Stomach (tissue), 9 donors: ENCODE data around the gene AVEN. TPM values are rescaled to one million over a fixed set of nuclear protein-coding genes. Genes with fewer than 3 reads are reported as not detected.

ENCODE experiments used
- DNase-seq, 2 donors: peaks; one replicate each; pipeline versions ENCODE4 v3.0.0 to v3.0.0-alpha.2; 2013 to 2019
- H3K27ac ChIP-seq, 5 donors: fragments of 200-600 bp in 4 of 5; sonication (generic) in 4 of 5; one replicate each; pipeline ENCODE4 v1.5.1; 2013 to 2019; ENCODE audit warnings: mild to moderate bottlenecking in 1 of 5, moderate library complexity in 1 of 5
- H3K27me3 ChIP-seq, 3 donors: fragments of 200-600 bp; sonication (generic); one replicate each; pipeline ENCODE4 v1.5.1; 2017 to 2019; ENCODE audit warnings: mixed run types in 1 of 3
- H3K36me3 ChIP-seq, 4 donors: fragments of 200-600 bp; sonication (generic); 1 replicate in 3 of 4; 2 replicates in 1 of 4; pipeline ENCODE4 v1.5.1; 2016 to 2019
- H3K4me1 ChIP-seq, 4 donors: fragments of 200-600 bp; sonication (generic); one replicate each; pipeline ENCODE4 v1.5.1; 2016 to 2019
- H3K4me3 ChIP-seq, 4 donors: fragments of 200-600 bp; sonication (generic) in 3 of 4; one replicate each; pipeline ENCODE4 v1.5.1; 2016 to 2019; ENCODE audit warnings: mild to moderate bottlenecking in 1 of 4
- H3K9me3 ChIP-seq, 4 donors: fragments of 200-600 bp; sonication (generic); one replicate each; pipeline ENCODE4 v1.5.1; 2016 to 2019
- CTCF ChIP-seq, 7 experiments: fragments of 450-650 bp in 4 of 7; fragments of 200-600 bp in 3 of 7; sonication (generic) in 3 of 7; IDR thresholded peaks; one replicate each; pipeline ENCODE4 v1.5.1; 2016 to 2019; ENCODE audit warnings: antibody characterized with exemption in 7 of 7, control low read depth in 2 of 7, mild to moderate bottlenecking in 1 of 7
- EP300 ChIP-seq: sonication (generic); formaldehyde crosslinking; IDR thresholded peaks from one replicate; pipeline ENCODE4 v1.6.1; 2017; ENCODE audit warnings: antibody characterized with exemption
- POLR2A ChIP-seq, 4 donors: fragments of 450-650 bp; IDR thresholded peaks; one replicate each; pipeline ENCODE4 v1.6.1; 2016; ENCODE audit warnings: antibody characterized with exemption in 4 of 4, control low read depth in 2 of 4, mild to moderate bottlenecking in 1 of 4, moderate library complexity in 1 of 4
- POLR2AphosphoS5 ChIP-seq, 3 donors: sonication (generic); formaldehyde crosslinking; IDR thresholded peaks; one replicate each; pipeline ENCODE4 v1.6.1; 2016; ENCODE audit warnings: antibody characterized with exemption in 3 of 3
- WGBS, 5 donors: extraction: QIAGEN DNeasy Blood & Tissue Kit in 3 of 5; methylation state at CpG; one replicate each; pipeline versions ENCODE4 v1.1.5 to v1.1.7; 2013 to 2018; 5-methylcytosine and 5-hydroxymethylcytosine counted together
- intact Hi-C: fragments of 100-400 bp; cut with DNase I; formaldehyde crosslinking; loops from one replicate; pipeline ENCODE4 v1.15.1; 2023; ENCODE audit warnings: low total_unique reads
- polyA plus RNA-seq, 3 donors: library from polyadenylated mRNA; stranded (reverse); fragments of 200-250 nt; gene quantifications; one replicate each; pipeline ENCODE4 v1.2.3, GENCODE V29; 2013
- total RNA-seq, 5 donors: library from RNA; depleted of rRNA; stranded (reverse); fragments of >200 nt; gene quantifications; one replicate each; pipeline versions ENCODE4 v1.1.0 to v1.2.3, GENCODE V29; 2014 to 2016
- donor health status: healthy with polysubstance abuse.
- donor health status: Bipolar disorder and iron deficiency.
- donor health status: healthy.

The AVEN gene
- total and polyA plus RNA-seq, 8 donors = 8.6 to 89.8 (median 14.4) TPM; not detected in 1

- H3K27ac ChIP-seq = no peak overlapping the region
- H3K4me1 ChIP-seq = peaks cover 0 to 8% (median 0%) of the 10 kb centered on the region in 4 donors
- TF ChIP-seq CTCF (IDR thresholded peaks at IDR 0.05) = no peak
- no peak overlapping the region for H3K4me3 ChIP-seq
- DNase-seq = no peak
- no peaks in the 10 kb centered on the region for H3K27me3 ChIP-seq
- 71 to 100% (median 81%) methylated on average over 2 of the region's 2 CpGs for WGBS, 5 donors
- no peaks in the 10 kb centered on the region for H3K36me3 ChIP-seq
- intact Hi-C loops = no loop called here
- H3K9me3 ChIP-seq = no peaks in the 10 kb centered on the region
Measured at GRCh38 chr15:34014556-34014955, 24.4 kb downstream of the AVEN start.

- H3K4me3 ChIP-seq = no peak overlapping the region
- intact Hi-C loops = no loop called here
- no peak for DNase-seq
- no peaks in the 10 kb centered on the region for H3K27me3 ChIP-seq
- no peaks in the 10 kb centered on the region for H3K9me3 ChIP-seq
- 89 to 98% (median 96%) methylated on average over 9 of the region's 9 CpGs for WGBS, 5 donors
- H3K36me3 ChIP-seq = no peaks in the 10 kb centered on the region
- no peak overlapping the region for H3K27ac ChIP-seq
- H3K4me1 ChIP-seq = peaks cover 0 to 8% (median 0%) of the 10 kb centered on the region in 4 donors
- no peak for TF ChIP-seq CTCF (IDR thresholded peaks at IDR 0.05)
Measured at GRCh38 chr15:34013746-34014145, 25.3 kb downstream of the AVEN start.

- Histone ChIP-seq H3K27me3 (no peaks in the 10 kb centered on the region), H3K4me1 (peaks cover 0 to 8% (median 0%) of the 10 kb centered on the region in 4 donors), H3K27ac (no peak overlapping the region), H3K9me3 (no peaks in the 10 kb centered on the region), H3K4me3 (no peak overlapping the region), H3K36me3 (no peaks in the 10 kb centered on the region)
- WGBS, 5 donors = 82 to 92% (median 85%) methylated on average over 4 of the region's 4 CpGs
- TF ChIP-seq POLR2A (IDR thresholded peaks at IDR 0.05) (no peak), CTCF (IDR thresholded peaks at IDR 0.05) (no peak), EP300 (no peak), POLR2AphosphoS5 (IDR thresholded peaks at IDR 0.05) (no peak)
- DNase-seq = no peak
- intact Hi-C loops = no loop called here
Measured at GRCh38 chr15:34012461-34013028, 26.5 kb downstream of the AVEN start.

GRCh38 chr15:34011481-34011880 lies 27.5 kb downstream of the AVEN start:
- no peak for TF ChIP-seq EP300
- no peak for TF ChIP-seq POLR2AphosphoS5 (IDR thresholded peaks at IDR 0.05)
- no peak for TF ChIP-seq POLR2A (IDR thresholded peaks at IDR 0.05)
- TF ChIP-seq CTCF (IDR thresholded peaks at IDR 0.05) = no peak
- Histone ChIP-seq H3K36me3 (no peaks in the 10 kb centered on the region), H3K27ac (no peak overlapping the region), H3K9me3 (no peaks in the 10 kb centered on the region), H3K4me1 (peaks cover 0 to 8% (median 0%) of the 10 kb centered on the region in 4 donors), H3K27me3 (no peaks in the 10 kb centered on the region), H3K4me3 (no peak overlapping the region)
- intact Hi-C loops = no loop called here
- DNase-seq = no peak
- WGBS, 5 donors = 74 to 91% (median 81%) methylated on average over 2 of the region's 2 CpGs
